Upper lobe of left lung (tissue), 6 donors: ENCODE data around the gene GZF1. TPM values are rescaled to one million over a fixed set of nuclear protein-coding genes. Genes with fewer than 3 reads are reported as not detected.

Experiments
- ATAC-seq, 2 donors: fragments of 200-7000 bp; cut with Tn5 transposase; one replicate each; pipeline ENCODE4 v1.9.1; 2022; ENCODE audit warnings: mild to moderate bottlenecking in 2 of 2, moderate library complexity in 2 of 2; ENCODE audit not compliant: low FRiP score in 2 of 2
- DNase-seq, 2 donors: peaks; one replicate each; pipeline ENCODE4 v3.0.0-alpha.2; 2019 to 2020
- H3K27ac ChIP-seq, 4 donors: fragments of 200-600 bp; sonication (generic); one replicate each; pipeline ENCODE4 v1.5.1; 2016 to 2019
- H3K27me3 ChIP-seq, 4 donors: fragments of 200-600 bp; sonication (generic); one replicate each; pipeline ENCODE4 v1.5.1; 2017 to 2019
- H3K36me3 ChIP-seq, 4 donors: fragments of 200-600 bp; sonication (generic); one replicate each; pipeline ENCODE4 v1.5.1; 2016 to 2019
- H3K4me1 ChIP-seq, 4 donors: fragments of 200-600 bp; sonication (generic); one replicate each; pipeline ENCODE4 v1.5.1; 2018 to 2019
- H3K4me3 ChIP-seq, 4 donors: fragments of 200-600 bp; sonication (generic); one replicate each; pipeline ENCODE4 v1.5.1; 2017 to 2019; ENCODE audit warnings: mild to moderate bottlenecking in 2 of 4, moderate library complexity in 1 of 4
- H3K9me3 ChIP-seq, 4 donors: fragments of 200-600 bp; sonication (generic); one replicate each; pipeline ENCODE4 v1.5.1; 2018 to 2019
- EP300 ChIP-seq, 4 donors: sonication (generic); formaldehyde crosslinking; IDR thresholded peaks; one replicate each; pipeline ENCODE4 v1.5.1; 2017; ENCODE audit warnings: antibody characterized with exemption in 4 of 4, control low read depth in 2 of 4
- POLR2A ChIP-seq, 4 donors: fragments of 450-650 bp; IDR thresholded peaks; one replicate each; pipeline ENCODE4 v1.5.1; 2016 to 2017; ENCODE audit warnings: antibody characterized with exemption in 4 of 4, mild to moderate bottlenecking in 2 of 4
- POLR2AphosphoS5 ChIP-seq, 2 donors: sonication (generic); formaldehyde crosslinking; IDR thresholded peaks; one replicate each; pipeline ENCODE4 v1.5.1; 2017; ENCODE audit warnings: antibody characterized with exemption in 2 of 2
- WGBS, 2 donors: methylation state at CpG; one replicate each; pipeline ENCODE4 v1.1.5; 2017 to 2018; 5-methylcytosine and 5-hydroxymethylcytosine counted together
- total RNA-seq, 6 donors: library from RNA; depleted of rRNA in 4 of 6; stranded (reverse); fragments of >200 nt in 4 of 6; gene quantifications; one replicate each; pipeline versions ENCODE4 v1.1.0 to v1.2.1, GENCODE V29; 2016 to 2021
- TF ChIP-seq, protein P1 (sequence below), 6 experiments: fragments of 450-650 bp in 4 of 6; fragments of 200-600 bp in 2 of 6; sonication (generic) in 2 of 6; IDR thresholded peaks; one replicate each; pipeline ENCODE4 v1.5.1; 2016 to 2019; ENCODE audit warnings: antibody characterized with exemption in 6 of 6
- donor health status: DM: no; HTN: no; CAD: no; lungs with moderate emphysema.
- donor health status: DM: no; HTN: yes; CAD: no; lungs with severe emphysema.

Gene GZF1
- total RNA-seq, 6 donors from 2014 or later: 14.1 to 32.5 (median 25.6) TPM

- Histone ChIP-seq H3K4me3 (no peak overlapping the region), H3K9me3 (no peaks in the 10 kb centered on the region), H3K27ac (peak overlapping the region; percentile 92 to 98 (median 96)), H3K27me3 (no peaks in the 10 kb centered on the region), H3K36me3 (peaks cover 0 to 19% (median 8%) of the 10 kb centered on the region in 4 donors), H3K4me1 (peaks cover 29 to 41% (median 32%) of the 10 kb centered on the region in 4 donors)
- WGBS, 2 donors: 52 to 60% methylated on average over 5 to 7 of the region's 7 CpGs
- DNase-seq (no peak), ATAC-seq (no peak)
- TF ChIP-seq POLR2AphosphoS5 (IDR thresholded peaks at IDR 0.05): no peak
- TF ChIP-seq, protein P1, sequence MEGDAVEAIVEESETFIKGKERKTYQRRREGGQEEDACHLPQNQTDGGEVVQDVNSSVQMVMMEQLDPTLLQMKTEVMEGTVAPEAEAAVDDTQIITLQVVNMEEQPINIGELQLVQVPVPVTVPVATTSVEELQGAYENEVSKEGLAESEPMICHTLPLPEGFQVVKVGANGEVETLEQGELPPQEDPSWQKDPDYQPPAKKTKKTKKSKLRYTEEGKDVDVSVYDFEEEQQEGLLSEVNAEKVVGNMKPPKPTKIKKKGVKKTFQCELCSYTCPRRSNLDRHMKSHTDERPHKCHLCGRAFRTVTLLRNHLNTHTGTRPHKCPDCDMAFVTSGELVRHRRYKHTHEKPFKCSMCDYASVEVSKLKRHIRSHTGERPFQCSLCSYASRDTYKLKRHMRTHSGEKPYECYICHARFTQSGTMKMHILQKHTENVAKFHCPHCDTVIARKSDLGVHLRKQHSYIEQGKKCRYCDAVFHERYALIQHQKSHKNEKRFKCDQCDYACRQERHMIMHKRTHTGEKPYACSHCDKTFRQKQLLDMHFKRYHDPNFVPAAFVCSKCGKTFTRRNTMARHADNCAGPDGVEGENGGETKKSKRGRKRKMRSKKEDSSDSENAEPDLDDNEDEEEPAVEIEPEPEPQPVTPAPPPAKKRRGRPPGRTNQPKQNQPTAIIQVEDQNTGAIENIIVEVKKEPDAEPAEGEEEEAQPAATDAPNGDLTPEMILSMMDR (IDR thresholded peaks at IDR 0.05): no peak
- no peak for TF ChIP-seq EP300 (IDR thresholded peaks at IDR 0.05)
- no peak for TF ChIP-seq POLR2A (IDR thresholded peaks at IDR 0.05)
Measured at GRCh38 chr20:23358923-23359593, 2.9 kb upstream of the GZF1 start.

DNA sequence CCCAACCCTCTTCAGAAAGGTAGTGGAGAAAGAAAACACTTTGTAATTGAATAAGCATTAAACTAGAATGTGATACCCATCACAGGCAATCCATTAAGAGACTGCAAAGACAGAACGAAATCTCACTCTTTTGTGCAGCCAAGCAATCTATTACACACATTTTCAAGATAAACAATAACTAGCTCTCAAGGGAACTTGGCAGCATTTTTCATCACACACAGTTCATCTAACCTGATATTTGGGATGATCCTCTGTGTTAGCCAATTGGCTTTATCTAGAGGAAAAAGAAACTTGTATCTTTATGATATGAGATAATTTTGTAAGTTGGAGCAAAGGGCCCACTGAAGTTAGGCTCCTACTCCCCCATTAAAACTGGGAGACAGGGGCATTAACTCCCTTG, 1.5 kb upstream of the GZF1 start:
- ATAC-seq: no peak
- H3K36me3 ChIP-seq: peaks cover 0 to 20% (median 8%) of the 10 kb centered on the region in 4 donors
- H3K4me1 ChIP-seq: peaks cover 32 to 45% (median 35%) of the 10 kb centered on the region in 4 donors
- peak overlapping the region in 1 of 4 donors; percentile 72 for H3K4me3 ChIP-seq
- no peaks in the 10 kb centered on the region for H3K27me3 ChIP-seq
- peak overlapping the region; percentile 96 to 100 (median 100) for H3K27ac ChIP-seq
- TF ChIP-seq POLR2AphosphoS5 (IDR thresholded peaks at IDR 0.05) (no peak), POLR2A (IDR thresholded peaks at IDR 0.05) (no peak), EP300 (IDR thresholded peaks at IDR 0.05) (no peak)
- TF ChIP-seq, protein P1 (IDR thresholded peaks at IDR 0.05): no peak
- 62 to 75% methylated on average over 1 of the region's 1 CpG for WGBS, 2 donors
- H3K9me3 ChIP-seq: no peaks in the 10 kb centered on the region
- DNase-seq: no peak

- WGBS, 2 donors: 3% methylated on average over 8 of the region's 8 CpGs
- TF ChIP-seq, protein P1 (IDR thresholded peaks at IDR 0.05): no peak
- peak overlapping the region; percentile 96 to 100 (median 100) for H3K27ac ChIP-seq
- DNase-seq: no peak
- no peak for ATAC-seq
- H3K4me3 ChIP-seq: peak overlapping the region; percentile 45 to 77 (median 74)
- peaks cover 38 to 51% (median 40%) of the 10 kb centered on the region in 4 donors for H3K4me1 ChIP-seq
- no peaks in the 10 kb centered on the region for H3K27me3 ChIP-seq
- peaks cover 0 to 20% (median 10%) of the 10 kb centered on the region in 4 donors for H3K36me3 ChIP-seq
- no peaks in the 10 kb centered on the region for H3K9me3 ChIP-seq
Measured at GRCh38 chr20:23361119-23361475, 885 bp upstream of the GZF1 start.

DNA sequence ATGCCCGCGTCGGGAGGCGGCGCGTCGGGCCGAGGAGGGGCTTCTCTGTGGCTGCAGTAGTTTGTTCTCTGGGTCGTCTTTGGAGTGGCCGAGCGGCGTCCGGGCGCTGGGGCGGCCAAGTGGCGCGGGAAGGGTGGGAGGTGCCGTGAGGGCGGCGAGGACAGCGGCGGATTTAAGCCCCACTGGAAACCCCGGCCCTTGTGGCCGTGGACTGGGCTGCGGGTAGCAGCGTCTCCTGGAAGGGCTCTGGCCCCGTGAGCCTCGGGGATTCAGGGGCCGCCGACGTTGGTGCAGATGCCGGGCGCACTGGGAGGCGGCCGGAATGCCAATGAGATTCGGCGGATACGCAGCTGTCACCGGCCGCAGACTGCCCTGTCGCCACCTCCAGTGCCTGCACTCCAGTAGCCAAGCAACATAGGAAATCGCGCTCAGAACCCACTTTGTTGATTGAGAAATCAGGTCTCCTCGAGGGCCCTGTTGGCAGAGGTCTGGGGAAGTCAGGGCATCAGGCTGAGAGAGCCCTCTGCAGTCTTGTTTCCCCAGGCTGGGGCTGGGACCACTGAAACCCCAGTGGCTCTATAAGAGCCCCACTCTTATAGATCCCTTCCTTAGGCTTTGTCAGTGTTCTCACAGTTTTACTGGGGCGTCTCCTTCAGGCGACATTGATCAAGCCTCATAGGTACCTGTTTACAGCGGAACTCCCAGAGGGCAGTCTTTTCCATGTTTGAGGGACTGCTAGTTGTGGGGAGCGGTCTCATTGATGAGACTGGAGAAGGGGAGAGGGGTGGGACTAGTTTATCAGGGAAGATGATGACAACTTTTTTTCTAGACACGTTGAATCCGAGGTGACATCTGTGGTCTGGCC, 642 bp downstream of the GZF1 start:
- Histone ChIP-seq H3K4me1 (peaks cover 43 to 55% (median 51%) of the 10 kb centered on the region in 4 donors), H3K9me3 (no peaks in the 10 kb centered on the region), H3K27me3 (no peaks in the 10 kb centered on the region), H3K4me3 (peak overlapping the region; percentile 72 to 89 (median 76)), H3K36me3 (peaks cover 0 to 25% (median 10%) of the 10 kb centered on the region in 4 donors), H3K27ac (peak overlapping the region; percentile 96 to 100 (median 100))
- no peak for TF ChIP-seq POLR2AphosphoS5 (IDR thresholded peaks at IDR 0.05)
- ATAC-seq (peak; percentile 5 to 38), DNase-seq (peak in 1 of 2 donors; percentile 80)
- 9 to 15% methylated on average over 12 to 34 of the region's 50 CpGs for WGBS, 2 donors

- no peak for DNase-seq
- TF ChIP-seq POLR2A (IDR thresholded peaks at IDR 0.05) (no peak), EP300 (IDR thresholded peaks at IDR 0.05) (no peak)
- TF ChIP-seq, protein P1 (IDR thresholded peaks at IDR 0.05): no peak
- WGBS, 2 donors: 67 to 70% methylated on average over 4 of the region's 4 CpGs
- Histone ChIP-seq H3K27ac (peak overlapping the region; percentile 96 to 100 (median 100)), H3K4me3 (peak overlapping the region in 2 of 4 donors; percentile 72 to 76), H3K36me3 (peaks cover 0 to 27% (median 10%) of the 10 kb centered on the region in 4 donors), H3K27me3 (no peaks in the 10 kb centered on the region), H3K4me1 (peaks cover 48 to 61% (median 52%) of the 10 kb centered on the region in 4 donors), H3K9me3 (no peaks in the 10 kb centered on the region)
- ATAC-seq: no peak
Measured at GRCh38 chr20:23363257-23363649, 1.3 kb downstream of the GZF1 start.
